Measurements from ENCODE around the gene MYL1. TPM values are rescaled to one million over a fixed set of nuclear protein-coding genes. Genes with fewer than 3 reads are reported as not detected.

MYL1 gene
- total RNA-seq, 4 donors from 2014 or later = not detected

DNA sequence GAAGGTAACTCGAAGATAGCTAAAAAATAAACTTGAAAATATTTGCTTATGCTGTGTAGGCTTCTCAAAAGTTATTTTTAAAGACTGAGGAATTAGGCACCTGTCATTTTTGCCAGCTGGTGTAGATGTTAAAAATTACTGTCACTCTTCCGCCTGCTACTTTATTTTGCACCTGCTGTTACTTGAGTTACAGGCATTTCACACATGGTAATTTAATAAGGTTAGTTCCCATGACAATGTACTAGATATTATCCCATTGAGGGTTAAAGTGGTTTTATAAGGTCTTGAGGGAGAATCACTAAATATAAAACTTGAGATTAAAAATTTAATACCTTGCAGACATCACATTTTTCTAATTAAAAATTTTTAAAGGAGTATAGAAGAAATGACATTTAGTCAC is 26.6 kb downstream of the MYL1 start:
- Histone ChIP-seq H3K4me1 (no peaks in the 10 kb centered on the region), H3K4me3 (no peak overlapping the region), H3K27me3 (no peaks in the 10 kb centered on the region), H3K27ac (no peak overlapping the region), H3K9me3 (no peaks in the 10 kb centered on the region), H3K36me3 (no peaks in the 10 kb centered on the region)
- TF ChIP-seq POLR2AphosphoS5 (IDR thresholded peaks at IDR 0.05) = no peak
- DNase-seq (ENCODE audit: low spot score in 2 of 2) = no peak
- WGBS = 80% methylated on average over 2 of the region's 2 CpGs

DNA sequence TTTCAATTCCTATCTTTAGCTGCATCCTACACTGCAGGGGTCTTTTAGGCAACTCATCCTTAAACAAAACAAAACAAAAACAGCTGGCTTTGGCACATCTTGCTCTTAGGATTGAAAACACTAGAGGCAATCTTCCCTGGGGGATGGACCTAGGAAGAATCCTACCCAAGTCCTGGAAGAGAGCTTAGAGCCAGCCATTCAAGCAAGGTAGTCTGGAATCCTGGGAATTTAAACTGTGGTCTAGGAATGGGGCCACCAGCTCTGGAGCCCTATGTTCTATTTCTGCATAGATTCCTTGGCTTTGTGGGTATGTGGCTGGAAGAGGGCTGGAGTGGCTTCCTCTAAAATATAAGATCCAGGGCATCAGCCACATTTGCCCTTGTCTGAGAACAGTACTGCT is 27.7 kb downstream of the MYL1 start:
- H3K4me3 ChIP-seq = no peak overlapping the region
- no peaks in the 10 kb centered on the region for H3K36me3 ChIP-seq
- H3K27ac ChIP-seq = no peak overlapping the region
- no peaks in the 10 kb centered on the region for H3K27me3 ChIP-seq
- H3K9me3 ChIP-seq = no peaks in the 10 kb centered on the region
- DNase-seq (ENCODE audit: low spot score in 2 of 2) = no peak
- no peaks in the 10 kb centered on the region for H3K4me1 ChIP-seq
- TF ChIP-seq POLR2A (IDR thresholded peaks at IDR 0.05) (no peak), POLR2AphosphoS5 (IDR thresholded peaks at IDR 0.05) (no peak), EP300 (IDR thresholded peaks at IDR 0.05) (no peak)
- TF ChIP-seq, protein P1, sequence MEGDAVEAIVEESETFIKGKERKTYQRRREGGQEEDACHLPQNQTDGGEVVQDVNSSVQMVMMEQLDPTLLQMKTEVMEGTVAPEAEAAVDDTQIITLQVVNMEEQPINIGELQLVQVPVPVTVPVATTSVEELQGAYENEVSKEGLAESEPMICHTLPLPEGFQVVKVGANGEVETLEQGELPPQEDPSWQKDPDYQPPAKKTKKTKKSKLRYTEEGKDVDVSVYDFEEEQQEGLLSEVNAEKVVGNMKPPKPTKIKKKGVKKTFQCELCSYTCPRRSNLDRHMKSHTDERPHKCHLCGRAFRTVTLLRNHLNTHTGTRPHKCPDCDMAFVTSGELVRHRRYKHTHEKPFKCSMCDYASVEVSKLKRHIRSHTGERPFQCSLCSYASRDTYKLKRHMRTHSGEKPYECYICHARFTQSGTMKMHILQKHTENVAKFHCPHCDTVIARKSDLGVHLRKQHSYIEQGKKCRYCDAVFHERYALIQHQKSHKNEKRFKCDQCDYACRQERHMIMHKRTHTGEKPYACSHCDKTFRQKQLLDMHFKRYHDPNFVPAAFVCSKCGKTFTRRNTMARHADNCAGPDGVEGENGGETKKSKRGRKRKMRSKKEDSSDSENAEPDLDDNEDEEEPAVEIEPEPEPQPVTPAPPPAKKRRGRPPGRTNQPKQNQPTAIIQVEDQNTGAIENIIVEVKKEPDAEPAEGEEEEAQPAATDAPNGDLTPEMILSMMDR (IDR thresholded peaks at IDR 0.05) = no peak

DNA sequence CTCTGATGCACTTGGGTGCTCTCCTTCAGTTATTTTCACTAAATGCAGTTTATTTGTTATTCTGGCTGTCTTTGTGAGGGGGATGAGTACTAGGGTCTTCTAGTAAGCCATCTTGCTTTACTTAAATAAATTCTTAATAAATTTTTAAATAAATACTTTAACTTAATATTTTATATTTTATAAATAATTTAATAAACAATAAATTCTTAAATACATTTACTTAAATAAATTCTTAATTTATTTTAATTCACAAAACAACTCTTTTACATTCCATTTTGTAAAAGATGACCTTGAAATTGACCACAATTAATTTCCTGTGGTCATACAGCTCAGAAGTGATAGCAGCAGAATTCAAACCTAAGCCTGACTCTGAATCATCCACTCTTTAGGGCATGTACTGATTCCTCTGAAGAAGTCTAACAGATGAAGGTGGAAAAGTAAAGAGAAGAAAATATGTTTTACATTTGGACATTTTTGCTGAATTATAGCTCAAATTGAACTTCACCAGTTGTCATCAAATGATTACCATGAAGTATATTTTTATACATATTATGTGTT is 28.8 kb downstream of the MYL1 start:
- no peaks in the 10 kb centered on the region for H3K27me3 ChIP-seq
- H3K4me1 ChIP-seq = no peaks in the 10 kb centered on the region
- TF ChIP-seq, protein P1 (IDR thresholded peaks at IDR 0.05) = no peak
- TF ChIP-seq POLR2AphosphoS5 (IDR thresholded peaks at IDR 0.05) = no peak
- no peak for DNase-seq (ENCODE audit: low spot score in 2 of 2)
- no peak overlapping the region for H3K27ac ChIP-seq
- no peaks in the 10 kb centered on the region for H3K9me3 ChIP-seq
- no peak overlapping the region for H3K4me3 ChIP-seq
- H3K36me3 ChIP-seq = no peaks in the 10 kb centered on the region

DNA sequence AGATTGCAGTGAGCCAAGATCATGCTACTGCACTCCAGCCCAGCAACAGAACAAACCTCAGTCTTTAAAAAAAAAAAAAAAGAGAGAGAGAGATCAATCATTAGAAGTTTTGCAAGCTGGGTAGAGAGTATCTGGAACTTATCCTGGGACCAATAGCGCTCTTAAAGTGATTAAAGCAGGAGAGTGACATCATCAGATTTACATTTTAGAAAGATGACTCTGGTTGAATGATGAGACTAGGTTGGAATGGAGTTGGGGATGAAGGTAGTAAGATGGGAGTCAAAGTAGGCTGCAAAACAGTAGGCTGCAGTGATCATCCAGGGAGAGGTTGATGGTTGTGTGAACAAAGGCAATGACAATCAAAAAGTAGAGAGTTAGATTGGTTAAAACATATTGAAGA is 37.8 kb downstream of the MYL1 start:
- no peaks in the 10 kb centered on the region for H3K27me3 ChIP-seq
- TF ChIP-seq, protein P1 (IDR thresholded peaks at IDR 0.05) = no peak
- TF ChIP-seq EP300 (IDR thresholded peaks at IDR 0.05) = no peak
- no peak for TF ChIP-seq POLR2A (IDR thresholded peaks at IDR 0.05)
- no peak for TF ChIP-seq POLR2AphosphoS5 (IDR thresholded peaks at IDR 0.05)
- H3K36me3 ChIP-seq = no peaks in the 10 kb centered on the region
- H3K9me3 ChIP-seq = no peaks in the 10 kb centered on the region
- 89% methylated on average over 1 of the region's 1 CpG for WGBS
- H3K4me3 ChIP-seq = no peak overlapping the region
- no peak overlapping the region for H3K27ac ChIP-seq
- no peaks in the 10 kb centered on the region for H3K4me1 ChIP-seq
- DNase-seq (ENCODE audit: low spot score in 2 of 2) = no peak

DNA sequence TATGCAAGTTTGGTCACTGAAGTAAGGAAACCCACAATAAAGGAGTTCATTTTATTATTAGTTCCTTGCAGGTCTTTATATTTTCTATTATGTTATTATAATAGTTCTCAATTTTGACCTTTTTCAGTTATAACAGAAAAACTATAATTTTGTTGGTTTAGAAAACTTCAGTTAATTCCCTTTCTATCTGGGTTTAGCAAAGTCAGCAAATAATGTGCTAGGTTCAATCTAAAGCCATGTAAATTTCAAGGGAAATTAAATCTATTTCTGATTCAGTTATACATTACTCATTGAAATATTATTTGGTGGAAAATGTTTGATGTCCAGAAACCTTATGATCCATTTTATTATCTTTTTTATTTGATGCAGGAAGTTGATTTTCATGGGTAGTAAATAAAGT is 43.7 kb downstream of the MYL1 start:
- no peak overlapping the region for H3K27ac ChIP-seq
- H3K9me3 ChIP-seq = no peaks in the 10 kb centered on the region
- TF ChIP-seq POLR2AphosphoS5 (IDR thresholded peaks at IDR 0.05) = no peak
- TF ChIP-seq, protein P1 (IDR thresholded peaks at IDR 0.05) = no peak
- no peak for TF ChIP-seq EP300 (IDR thresholded peaks at IDR 0.05)
- no peak for TF ChIP-seq POLR2A (IDR thresholded peaks at IDR 0.05)
- DNase-seq (ENCODE audit: low spot score in 2 of 2) = no peak
- H3K27me3 ChIP-seq = peaks cover 4% of the 10 kb centered on the region
- no peak overlapping the region for H3K4me3 ChIP-seq
- no peaks in the 10 kb centered on the region for H3K4me1 ChIP-seq
- no peaks in the 10 kb centered on the region for H3K36me3 ChIP-seq

DNA sequence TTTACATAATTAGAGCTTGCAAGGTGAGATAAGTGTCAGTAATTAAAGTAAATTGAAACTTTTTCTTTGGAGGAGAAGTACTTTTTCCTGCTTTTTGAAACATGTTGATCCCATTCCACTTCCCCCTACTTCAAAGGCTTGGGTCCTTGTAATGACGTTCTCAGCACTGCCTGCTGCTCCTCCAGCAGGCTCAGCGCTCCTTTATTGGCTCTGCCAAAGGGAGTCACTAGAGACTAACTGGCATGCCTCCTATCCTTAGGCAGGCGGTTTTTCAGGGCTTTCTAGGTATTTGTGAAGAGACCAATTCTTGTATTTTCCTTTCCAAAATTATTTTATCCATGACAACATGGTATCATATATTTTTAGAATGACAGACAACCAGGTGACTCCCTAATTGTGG is 45.8 kb downstream of the MYL1 start:
- 21% methylated on average over 3 of the region's 3 CpGs for WGBS
- H3K27me3 ChIP-seq = peaks cover 4% of the 10 kb centered on the region
- no peaks in the 10 kb centered on the region for H3K9me3 ChIP-seq
- no peak for DNase-seq (ENCODE audit: low spot score in 2 of 2)
- H3K4me1 ChIP-seq = no peaks in the 10 kb centered on the region
- H3K4me3 ChIP-seq = no peak overlapping the region
- H3K36me3 ChIP-seq = no peaks in the 10 kb centered on the region
- no peak for TF ChIP-seq EP300 (IDR thresholded peaks at IDR 0.05)
- TF ChIP-seq POLR2AphosphoS5 (IDR thresholded peaks at IDR 0.05) = no peak
- H3K27ac ChIP-seq = no peak overlapping the region
